Measurements from ENCODE around the gene SLAIN2. TPM values are rescaled to one million over a fixed set of nuclear protein-coding genes. Genes with fewer than 3 reads are reported as not detected.

SLAIN2 gene
- total and polyA plus RNA-seq, 2 experiments from 2014 or later = 21.9 to 27.9 TPM

DNA sequence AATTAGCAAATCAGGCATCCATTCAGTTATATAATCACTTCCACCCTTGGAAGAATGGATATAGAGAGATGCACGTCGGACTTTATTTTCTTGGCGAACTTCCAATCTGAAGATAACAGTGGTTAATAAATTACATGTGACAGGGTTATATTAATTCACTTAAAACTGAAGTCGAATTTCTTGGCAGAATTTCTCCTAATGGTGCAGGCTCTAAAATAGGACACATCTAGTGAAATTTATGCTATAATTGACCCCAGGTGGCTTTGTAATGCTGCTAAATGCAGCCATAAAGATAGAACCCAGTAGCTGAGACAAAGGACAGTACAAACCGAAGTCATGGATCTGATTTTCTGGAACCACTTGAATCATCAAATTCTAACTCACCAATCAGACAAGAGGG is 121.0 kb downstream of the SLAIN2 start:
- H3K27me3 ChIP-seq (ENCODE audit: insufficient read depth) = no peaks in the 10 kb centered on the region
- H3K4me3 ChIP-seq = no peak overlapping the region
- DNase-seq (ENCODE audit: low spot score) (no peak), ATAC-seq (no peak)
- no peaks in the 10 kb centered on the region for H3K4me1 ChIP-seq (ENCODE audit: insufficient read depth)
- Mint-ChIP-seq H3K27ac (no peak overlapping the region), H3K27me3 (ENCODE audit: insufficient read depth, low read depth, poor library complexity) (peaks cover 5% of the 10 kb centered on the region), H3K4me3 (no peak overlapping the region), H3K36me3 (ENCODE audit: low read depth) (no peaks in the 10 kb centered on the region), H3K9me3 (no peaks in the 10 kb centered on the region), H3K4me1 (no peaks in the 10 kb centered on the region)
- H3K79me2 ChIP-seq (replicated peaks; ENCODE audit: insufficient read depth) = no peaks in the 10 kb centered on the region
- H3K27ac ChIP-seq (ENCODE audit: low read depth) = no peak overlapping the region
- TF ChIP-seq, protein P1, sequence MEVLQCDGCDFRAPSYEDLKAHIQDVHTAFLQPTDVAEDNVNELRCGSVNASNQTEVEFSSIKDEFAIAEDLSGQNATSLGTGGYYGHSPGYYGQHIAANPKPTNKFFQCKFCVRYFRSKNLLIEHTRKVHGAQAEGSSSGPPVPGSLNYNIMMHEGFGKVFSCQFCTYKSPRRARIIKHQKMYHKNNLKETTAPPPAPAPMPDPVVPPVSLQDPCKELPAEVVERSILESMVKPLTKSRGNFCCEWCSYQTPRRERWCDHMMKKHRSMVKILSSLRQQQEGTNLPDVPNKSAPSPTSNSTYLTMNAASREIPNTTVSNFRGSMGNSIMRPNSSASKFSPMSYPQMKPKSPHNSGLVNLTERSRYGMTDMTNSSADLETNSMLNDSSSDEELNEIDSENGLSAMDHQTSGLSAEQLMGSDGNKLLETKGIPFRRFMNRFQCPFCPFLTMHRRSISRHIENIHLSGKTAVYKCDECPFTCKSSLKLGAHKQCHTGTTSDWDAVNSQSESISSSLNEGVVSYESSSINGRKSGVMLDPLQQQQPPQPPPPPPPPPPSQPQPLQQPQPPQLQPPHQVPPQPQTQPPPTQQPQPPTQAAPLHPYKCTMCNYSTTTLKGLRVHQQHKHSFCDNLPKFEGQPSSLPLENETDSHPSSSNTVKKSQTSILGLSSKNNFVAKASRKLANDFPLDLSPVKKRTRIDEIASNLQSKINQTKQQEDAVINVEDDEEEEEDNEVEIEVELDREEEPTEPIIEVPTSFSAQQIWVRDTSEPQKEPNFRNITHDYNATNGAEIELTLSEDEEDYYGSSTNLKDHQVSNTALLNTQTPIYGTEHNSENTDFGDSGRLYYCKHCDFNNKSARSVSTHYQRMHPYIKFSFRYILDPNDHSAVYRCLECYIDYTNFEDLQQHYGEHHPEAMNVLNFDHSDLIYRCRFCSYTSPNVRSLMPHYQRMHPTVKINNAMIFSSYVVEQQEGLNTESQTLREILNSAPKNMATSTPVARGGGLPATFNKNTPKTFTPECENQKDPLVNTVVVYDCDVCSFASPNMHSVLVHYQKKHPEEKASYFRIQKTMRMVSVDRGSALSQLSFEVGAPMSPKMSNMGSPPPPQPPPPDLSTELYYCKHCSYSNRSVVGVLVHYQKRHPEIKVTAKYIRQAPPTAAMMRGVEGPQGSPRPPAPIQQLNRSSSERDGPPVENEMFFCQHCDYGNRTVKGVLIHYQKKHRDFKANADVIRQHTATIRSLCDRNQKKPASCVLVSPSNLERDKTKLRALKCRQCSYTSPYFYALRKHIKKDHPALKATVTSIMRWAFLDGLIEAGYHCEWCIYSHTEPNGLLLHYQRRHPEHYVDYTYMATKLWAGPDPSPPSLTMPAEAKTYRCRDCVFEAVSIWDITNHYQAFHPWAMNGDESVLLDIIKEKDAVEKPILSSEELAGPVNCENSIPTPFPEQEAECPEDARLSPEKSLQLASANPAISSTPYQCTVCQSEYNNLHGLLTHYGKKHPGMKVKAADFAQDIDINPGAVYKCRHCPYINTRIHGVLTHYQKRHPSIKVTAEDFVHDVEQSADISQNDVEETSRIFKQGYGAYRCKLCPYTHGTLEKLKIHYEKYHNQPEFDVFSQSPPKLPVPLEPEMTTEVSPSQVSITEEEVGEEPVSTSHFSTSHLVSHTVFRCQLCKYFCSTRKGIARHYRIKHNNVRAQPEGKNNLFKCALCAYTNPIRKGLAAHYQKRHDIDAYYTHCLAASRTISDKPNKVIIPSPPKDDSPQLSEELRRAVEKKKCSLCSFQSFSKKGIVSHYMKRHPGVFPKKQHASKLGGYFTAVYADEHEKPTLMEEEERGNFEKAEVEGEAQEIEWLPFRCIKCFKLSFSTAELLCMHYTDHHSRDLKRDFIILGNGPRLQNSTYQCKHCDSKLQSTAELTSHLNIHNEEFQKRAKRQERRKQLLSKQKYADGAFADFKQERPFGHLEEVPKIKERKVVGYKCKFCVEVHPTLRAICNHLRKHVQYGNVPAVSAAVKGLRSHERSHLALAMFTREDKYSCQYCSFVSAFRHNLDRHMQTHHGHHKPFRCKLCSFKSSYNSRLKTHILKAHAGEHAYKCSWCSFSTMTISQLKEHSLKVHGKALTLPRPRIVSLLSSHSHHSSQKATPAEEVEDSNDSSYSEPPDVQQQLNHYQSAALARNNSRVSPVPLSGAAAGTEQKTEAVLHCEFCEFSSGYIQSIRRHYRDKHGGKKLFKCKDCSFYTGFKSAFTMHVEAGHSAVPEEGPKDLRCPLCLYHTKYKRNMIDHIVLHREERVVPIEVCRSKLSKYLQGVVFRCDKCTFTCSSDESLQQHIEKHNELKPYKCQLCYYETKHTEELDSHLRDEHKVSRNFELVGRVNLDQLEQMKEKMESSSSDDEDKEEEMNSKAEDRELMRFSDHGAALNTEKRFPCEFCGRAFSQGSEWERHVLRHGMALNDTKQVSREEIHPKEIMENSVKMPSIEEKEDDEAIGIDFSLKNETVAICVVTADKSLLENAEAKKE (CRISPR knock-in tag; IDR thresholded peaks at IDR 0.05) = no peak
- TF ChIP-seq, protein P2, sequence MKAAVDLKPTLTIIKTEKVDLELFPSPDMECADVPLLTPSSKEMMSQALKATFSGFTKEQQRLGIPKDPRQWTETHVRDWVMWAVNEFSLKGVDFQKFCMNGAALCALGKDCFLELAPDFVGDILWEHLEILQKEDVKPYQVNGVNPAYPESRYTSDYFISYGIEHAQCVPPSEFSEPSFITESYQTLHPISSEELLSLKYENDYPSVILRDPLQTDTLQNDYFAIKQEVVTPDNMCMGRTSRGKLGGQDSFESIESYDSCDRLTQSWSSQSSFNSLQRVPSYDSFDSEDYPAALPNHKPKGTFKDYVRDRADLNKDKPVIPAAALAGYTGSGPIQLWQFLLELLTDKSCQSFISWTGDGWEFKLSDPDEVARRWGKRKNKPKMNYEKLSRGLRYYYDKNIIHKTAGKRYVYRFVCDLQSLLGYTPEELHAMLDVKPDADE (IDR thresholded peaks at IDR 0.05) = no peak
- no peak for TF ChIP-seq CREB1 (CRISPR knock-in tag; IDR thresholded peaks at IDR 0.05; ENCODE audit: low read depth)
- TF ChIP-seq JUNB (IDR thresholded peaks at IDR 0.05; ENCODE audit: unreplicated experiment) = no peak
- no peak for TF ChIP-seq ZNF114 (CRISPR knock-in tag; IDR thresholded peaks at IDR 0.05)
- no peak for TF ChIP-seq REST (IDR thresholded peaks at IDR 0.05; ENCODE audit: unreplicated experiment)
- TF ChIP-seq POLR2AphosphoS5 (IDR thresholded peaks at IDR 0.05; ENCODE audit: low read depth) = no peak
- TF ChIP-seq STAT1 (IDR thresholded peaks at IDR 0.05; ENCODE audit: unreplicated experiment) = no peak
- TF ChIP-seq NANOG (IDR thresholded peaks at IDR 0.05; ENCODE audit: borderline replicate concordance) = no peak
- TF ChIP-seq EZH2 (IDR thresholded peaks at IDR 0.05; ENCODE audit: low read depth, unreplicated experiment) = no peak
- no peak for TF ChIP-seq ZNF331 (CRISPR knock-in tag; IDR thresholded peaks at IDR 0.05; ENCODE audit: low read depth)
- no peak for TF ChIP-seq EZH2phosphoT487 (IDR thresholded peaks at IDR 0.05; ENCODE audit: unreplicated experiment)
- TF ChIP-seq, protein P3, sequence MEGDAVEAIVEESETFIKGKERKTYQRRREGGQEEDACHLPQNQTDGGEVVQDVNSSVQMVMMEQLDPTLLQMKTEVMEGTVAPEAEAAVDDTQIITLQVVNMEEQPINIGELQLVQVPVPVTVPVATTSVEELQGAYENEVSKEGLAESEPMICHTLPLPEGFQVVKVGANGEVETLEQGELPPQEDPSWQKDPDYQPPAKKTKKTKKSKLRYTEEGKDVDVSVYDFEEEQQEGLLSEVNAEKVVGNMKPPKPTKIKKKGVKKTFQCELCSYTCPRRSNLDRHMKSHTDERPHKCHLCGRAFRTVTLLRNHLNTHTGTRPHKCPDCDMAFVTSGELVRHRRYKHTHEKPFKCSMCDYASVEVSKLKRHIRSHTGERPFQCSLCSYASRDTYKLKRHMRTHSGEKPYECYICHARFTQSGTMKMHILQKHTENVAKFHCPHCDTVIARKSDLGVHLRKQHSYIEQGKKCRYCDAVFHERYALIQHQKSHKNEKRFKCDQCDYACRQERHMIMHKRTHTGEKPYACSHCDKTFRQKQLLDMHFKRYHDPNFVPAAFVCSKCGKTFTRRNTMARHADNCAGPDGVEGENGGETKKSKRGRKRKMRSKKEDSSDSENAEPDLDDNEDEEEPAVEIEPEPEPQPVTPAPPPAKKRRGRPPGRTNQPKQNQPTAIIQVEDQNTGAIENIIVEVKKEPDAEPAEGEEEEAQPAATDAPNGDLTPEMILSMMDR (conservative IDR thresholded peaks at IDR 0.05; ENCODE audit: low read depth in 2 of 2) = no peak
- no peak overlapping the region for H2AFZ ChIP-seq
- H3K4me2 ChIP-seq = no peak overlapping the region
- no peaks in the 10 kb centered on the region for H3F3A ChIP-seq (replicated peaks; ENCODE audit: low read depth)
- H3K36me3 ChIP-seq (ENCODE audit: insufficient read depth) = no peaks in the 10 kb centered on the region
- H4K20me1 ChIP-seq (replicated peaks; ENCODE audit: insufficient read depth) = no peaks in the 10 kb centered on the region
- H3K9me2 ChIP-seq (ENCODE audit: insufficient read depth) = no peaks in the 10 kb centered on the region

Measured in GM23338 (cell line).